ENCODE data around the gene CFAP97D2.

DNA sequence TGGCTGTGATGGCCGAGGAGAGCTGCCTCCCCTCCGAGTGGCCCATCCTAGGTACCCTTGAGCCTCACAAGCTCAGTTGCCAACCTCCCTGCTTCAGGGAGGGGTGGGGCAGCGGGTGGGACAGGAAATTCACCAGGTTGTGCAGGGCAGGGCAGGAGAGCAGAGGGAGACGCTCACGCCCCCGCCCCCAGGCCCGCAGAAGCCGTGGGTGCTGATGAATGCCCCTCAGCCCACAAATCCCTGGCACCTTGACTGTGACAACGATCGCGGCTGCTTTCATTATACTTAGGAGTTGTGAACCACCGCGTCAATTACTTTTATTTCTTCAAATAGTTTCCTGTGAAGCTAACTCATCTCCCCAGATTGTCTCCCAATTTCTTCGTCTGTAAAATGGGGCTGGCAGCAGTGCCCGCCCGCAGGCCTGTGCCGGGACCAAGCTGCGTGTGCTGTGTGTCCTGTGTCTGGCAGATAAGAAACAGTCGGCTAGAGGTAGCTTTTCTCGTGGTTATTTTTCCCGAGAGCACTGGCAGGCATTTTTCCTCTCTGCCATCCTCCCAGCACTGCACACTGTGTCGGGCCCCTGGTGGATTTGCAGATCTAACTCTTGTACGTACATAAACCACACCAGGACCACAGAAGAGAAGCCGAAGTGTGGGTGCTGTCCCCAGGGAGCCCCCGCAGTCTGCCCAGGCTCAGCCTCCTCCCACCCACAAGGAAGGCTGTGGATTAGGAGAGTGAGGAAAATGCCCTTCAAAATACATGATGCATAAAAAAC lies 38.7 kb upstream of the CFAP97D2 start:
- TF ChIP-seq TOX (CRISPR knock-in tag; IDR thresholded peaks at IDR 0.05; ENCODE audit: borderline replicate concordance): no peak
- no peak for TF ChIP-seq ISL1 (CRISPR knock-in tag; IDR thresholded peaks at IDR 0.05)
- no peak for TF ChIP-seq RARB (CRISPR knock-in tag; IDR thresholded peaks at IDR 0.05)
